Mesothelial cell of epicardium (in vitro differentiated cells): Measurements from ENCODE around the gene RNU6-9. TPM values are rescaled to one million over a fixed set of nuclear protein-coding genes. Genes with fewer than 3 reads are reported as not detected.
"Not testable (repeated sequence)": the region's sequence is repeated elsewhere in the genome, so short reads cannot be mapped to it uniquely, and the experiment has no call there.

Source experiments
- DNase-seq, 2 experiments: peaks; one replicate each; pipeline ENCODE4 v3.0.0; 2021; ENCODE audit warnings: low spot score in 2 of 2; ENCODE audit not compliant: unreplicated experiment in 2 of 2
- H3K27ac Mint-ChIP-seq: 2 replicates; pipeline ENCODE4 v1.8.0; 2021; ENCODE audit warnings: mixed read lengths
- H3K27me3 Mint-ChIP-seq: 2 replicates; pipeline ENCODE4 v1.8.0; 2021; ENCODE audit warnings: low read depth, mixed read lengths
- H3K36me3 Mint-ChIP-seq: 2 replicates; pipeline ENCODE4 v1.8.0; 2021; ENCODE audit warnings: mixed read lengths
- H3K4me1 Mint-ChIP-seq: 2 replicates; pipeline ENCODE4 v1.8.0; 2021; ENCODE audit warnings: mixed read lengths
- H3K4me3 Mint-ChIP-seq: 2 replicates; pipeline ENCODE4 v1.8.0; 2021; ENCODE audit warnings: mild to moderate bottlenecking, moderate library complexity, mixed read lengths
- H3K9me3 Mint-ChIP-seq: 2 replicates; pipeline ENCODE4 v1.8.0; 2021; ENCODE audit warnings: mixed read lengths
- CTCF ChIP-seq: fragments of 200-600 bp; sonication (generic); IDR thresholded peaks from one replicate; pipeline ENCODE4 v1.5.0; 2021; ENCODE audit warnings: antibody characterized with exemption; ENCODE audit not compliant: unreplicated experiment
- total RNA-seq: library from RNA; stranded (reverse); gene quantifications from 3 replicates; pipeline ENCODE4 v1.2.1, GENCODE V29; 2021

Gene RNU6-9
- not detected in 3 replicates for total RNA-seq

DNA sequence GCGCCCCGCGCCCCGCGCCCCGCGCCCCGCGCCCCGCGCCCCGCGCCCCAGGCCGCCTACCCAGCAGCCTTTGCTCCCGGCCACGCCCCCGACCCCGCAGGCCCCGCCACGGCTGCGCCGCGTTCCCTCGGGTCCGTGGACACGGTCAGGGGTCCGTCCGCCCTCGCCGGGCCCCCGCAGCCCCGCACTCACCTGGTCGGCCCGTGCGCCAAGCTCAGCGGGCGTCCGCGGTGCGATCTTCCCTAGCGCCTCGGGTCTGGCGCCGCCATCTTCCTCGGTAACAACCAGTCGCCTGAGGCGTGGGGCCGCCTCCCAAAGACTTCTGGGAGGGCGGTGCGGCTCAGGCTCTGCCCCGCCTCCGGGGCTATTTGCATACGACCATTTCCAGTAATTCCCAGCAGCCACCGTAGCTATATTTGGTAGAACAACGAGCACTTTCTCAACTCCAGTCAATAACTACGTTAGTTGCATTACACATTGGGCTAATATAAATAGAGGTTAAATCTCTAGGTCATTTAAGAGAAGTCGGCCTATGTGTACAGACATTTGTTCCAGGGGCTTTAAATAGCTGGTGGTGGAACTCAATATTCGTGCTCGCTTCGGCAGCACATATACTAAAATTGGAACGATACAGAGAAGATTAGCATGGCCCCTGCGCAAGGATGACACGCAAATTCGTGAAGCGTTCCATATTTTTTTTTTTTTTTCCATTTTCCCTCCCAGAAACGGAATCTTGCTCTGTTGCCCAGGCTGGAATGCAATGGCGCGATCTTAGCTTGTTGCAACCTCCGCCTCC lies at the start of gene RNU6-9, which contains the start of gene MED16:
Gene RNU6-9, plus strand, starts transcription at position 591 of the 796 bp plus-strand sequence.
Gene MED16, minus strand, starts transcription at position 294 of the 796 bp plus-strand sequence. CDS start 2,056 bp downstream, outside the sequence.
- Mint-ChIP-seq H3K27ac (peak within 1 kb of the TSS; percentile 100), H3K36me3 (peaks cover 6% of the 10 kb centered on the region), H3K9me3 (no peaks in the 10 kb centered on the region), H3K4me3 (peak within 1 kb of the TSS; percentile 86), H3K4me1 (no peaks in the 10 kb centered on the region), H3K27me3 (peaks cover 2% of the 10 kb centered on the region)
- TF ChIP-seq CTCF, result no peak
- DNase-seq, result peak; percentile 94

GRCh38 chr19:843836-844545 lies 49.3 kb upstream of the RNU6-9 start:
- Mint-ChIP-seq H3K4me3 (peak overlapping the region; percentile 15), H3K4me1 (peaks cover 10% of the 10 kb centered on the region), H3K27ac (no peak overlapping the region), H3K9me3 (no peaks in the 10 kb centered on the region), H3K36me3 (no peaks in the 10 kb centered on the region), H3K27me3 (peaks cover 32% of the 10 kb centered on the region)
- no peak for TF ChIP-seq CTCF
- no peak for DNase-seq

- H3K4me1 Mint-ChIP-seq, result peaks cover 10% of the 10 kb centered on the region
- peak overlapping the region; percentile 30 for H3K4me3 Mint-ChIP-seq
- DNase-seq, result no peak
- no peak overlapping the region for H3K27ac Mint-ChIP-seq
- peaks cover 32% of the 10 kb centered on the region for H3K27me3 Mint-ChIP-seq
- no peaks in the 10 kb centered on the region for H3K36me3 Mint-ChIP-seq
- no peak for TF ChIP-seq CTCF
- H3K9me3 Mint-ChIP-seq, result no peaks in the 10 kb centered on the region
Observed at GRCh38 chr19:844546-844971, 48.7 kb upstream of the RNU6-9 start.

GRCh38 chr19:845707-846521 lies 47.4 kb upstream of the RNU6-9 start:
- Mint-ChIP-seq H3K27ac (no peak overlapping the region), H3K36me3 (no peaks in the 10 kb centered on the region), H3K4me1 (peaks cover 10% of the 10 kb centered on the region), H3K4me3 (no peak overlapping the region), H3K9me3 (no peaks in the 10 kb centered on the region), H3K27me3 (peaks cover 32% of the 10 kb centered on the region)
- TF ChIP-seq CTCF, result no peak
- DNase-seq, result no peak

DNA sequence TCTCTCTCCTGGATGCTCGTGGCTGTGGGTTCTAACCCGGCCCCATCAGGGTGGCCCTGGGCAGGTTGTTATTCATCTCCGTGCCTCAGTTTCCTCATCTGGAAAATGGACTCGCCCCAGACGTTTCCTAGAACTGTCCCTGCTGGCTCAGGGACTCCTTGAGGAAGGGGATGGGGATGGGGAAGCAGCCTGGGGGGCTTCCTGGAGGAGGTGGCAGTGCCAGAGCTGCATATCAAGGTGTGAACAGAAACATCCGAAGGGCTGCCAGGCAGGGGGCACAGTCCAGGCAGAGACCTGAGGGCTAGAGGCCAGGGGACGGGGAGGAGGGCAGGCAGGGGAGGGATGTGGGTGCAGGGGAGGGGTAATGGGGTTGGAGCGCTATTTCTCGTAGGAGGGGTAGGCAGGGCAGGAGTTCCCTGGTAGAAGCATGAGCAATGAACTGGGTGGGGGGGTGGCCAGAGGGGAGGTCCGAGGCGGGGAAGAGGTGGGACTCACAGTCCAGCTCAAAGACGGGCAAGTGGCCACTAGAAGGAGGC lies 44.8 kb upstream of the RNU6-9 start:
- peaks cover 17% of the 10 kb centered on the region for H3K27me3 Mint-ChIP-seq
- DNase-seq, result no peak
- no peak overlapping the region for H3K27ac Mint-ChIP-seq
- no peak for TF ChIP-seq CTCF
- no peaks in the 10 kb centered on the region for H3K9me3 Mint-ChIP-seq
- peaks cover 10% of the 10 kb centered on the region for H3K4me1 Mint-ChIP-seq
- H3K36me3 Mint-ChIP-seq, result no peaks in the 10 kb centered on the region
- no peak overlapping the region for H3K4me3 Mint-ChIP-seq

DNA sequence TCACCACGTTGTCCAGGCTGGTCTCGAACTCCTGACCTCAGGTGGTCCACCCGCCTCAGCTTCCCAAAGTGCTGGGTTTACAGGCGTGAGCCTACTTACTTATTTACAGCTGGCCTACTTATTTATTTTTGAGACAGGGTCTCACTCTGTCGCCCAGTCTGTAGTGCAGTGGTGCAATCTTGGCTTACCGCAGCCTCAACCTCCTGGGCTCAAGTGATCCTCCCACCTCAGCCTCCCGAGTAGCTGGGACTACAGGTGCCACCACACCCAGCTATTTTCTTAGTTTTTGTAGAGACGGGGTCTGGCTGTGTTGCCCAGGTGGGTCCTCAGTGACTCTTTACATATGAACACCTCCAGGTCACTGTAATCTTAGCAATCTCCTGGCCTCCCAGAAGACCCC lies 44.1 kb upstream of the RNU6-9 start:
- Mint-ChIP-seq H3K4me1 (peaks cover 10% of the 10 kb centered on the region), H3K27me3 (peaks cover 13% of the 10 kb centered on the region)
- H3K36me3 Mint-ChIP-seq, H3K9me3 Mint-ChIP-seq, H3K27ac Mint-ChIP-seq, H3K4me3 Mint-ChIP-seq, DNase-seq: not testable (repeated sequence)
